IMR-90 (cell line): Measurements from ENCODE around the gene ZNF497. TPM values are rescaled to one million over a fixed set of nuclear protein-coding genes. Genes with fewer than 3 reads are reported as not detected.

Source experiments
- ATAC-seq: fragments of 200-7000 bp; cut with Tn5 transposase; 2 replicates; pipeline ENCODE4 v1.9.1; 2020; ENCODE audit warnings: low read depth, mild to moderate bottlenecking, moderate library complexity
- BruUV-seq: library from RNA; stranded (reverse); fragments of 400-500 nt; replicated peaks from 2 replicates; lab custom pipeline; 2021; lab: Mats Ljungman, UMichigan
- CTCF ChIA-PET: fragments of 300-600 bp; formaldehyde crosslinking; extraction: SDS; loops from one replicate; lab custom pipeline; 2021; ENCODE audit warnings: antibody characterized with exemption; lab: Yijun Ruan, JAX
- POLR2A ChIA-PET: fragments of 300-600 bp; sonication (Branson Sonifier 250); formaldehyde crosslinking; loops from one replicate; lab custom pipeline; 2022; ENCODE audit warnings: antibody characterized with exemption; ENCODE audit not compliant: unreplicated experiment; lab: Charles Lee
- DNase-seq: peaks from one replicate; pipeline ENCODE4 v3.0.0; 2013
- H2AFZ ChIP-seq: replicated peaks from 2 replicates; pipeline ENCODE3; 2013; ENCODE audit warnings: low read length, mild to moderate bottlenecking; ENCODE audit not compliant: poor library complexity
- H2AK5ac ChIP-seq: 2 replicates; pipeline ENCODE4 v1.6.1; 2013; ENCODE audit warnings: low read depth, low read length, inconsistent platforms
- H2AK9ac ChIP-seq: replicated peaks from 2 replicates; pipeline ENCODE3; 2013; ENCODE audit warnings: mild to moderate bottlenecking, low read depth, low read length, moderate library complexity; ENCODE audit not compliant: poor library complexity
- H2BK120ac ChIP-seq: 2 replicates; pipeline ENCODE4 v1.6.1; 2013; ENCODE audit warnings: low read depth, low read length, inconsistent platforms
- H2BK15ac ChIP-seq: 3 replicates; pipeline ENCODE4 v1.6.1; 2013; ENCODE audit warnings: low read depth, low read length, inconsistent platforms
- H2BK20ac ChIP-seq: 2 replicates; pipeline ENCODE4 v1.6.1; 2013; ENCODE audit warnings: low read depth, mild to moderate bottlenecking, inconsistent platforms, low read length, moderate library complexity
- H2BK5ac ChIP-seq: 2 replicates; pipeline ENCODE4 v1.6.1; 2013; ENCODE audit warnings: mild to moderate bottlenecking, low read depth, low read length, inconsistent platforms; ENCODE audit not compliant: poor library complexity, severe bottlenecking
- H3K14ac ChIP-seq: replicated peaks from 2 replicates; pipeline ENCODE4 v1.6.1; 2013; ENCODE audit warnings: low read depth, low read length, inconsistent platforms
- H3K18ac ChIP-seq: 2 replicates; pipeline ENCODE4 v1.6.1; 2013; ENCODE audit warnings: low read depth, low read length, control low read depth
- H3K23ac ChIP-seq: 2 replicates; pipeline ENCODE4 v1.6.1; 2013; ENCODE audit warnings: low read depth, low read length, inconsistent platforms
- H3K27ac ChIP-seq: 2 replicates; pipeline ENCODE4 v1.5.1; 2013; ENCODE audit warnings: mild to moderate bottlenecking, control low read depth, low read length; ENCODE audit not compliant: insufficient read depth
- H3K27me3 ChIP-seq: 2 replicates; pipeline ENCODE4 v1.6.1; 2013; ENCODE audit warnings: low read length; ENCODE audit not compliant: control insufficient read depth, insufficient read depth
- H3K36me3 ChIP-seq: 2 replicates; pipeline ENCODE4 v1.6.1; 2013; ENCODE audit warnings: low read length, mixed read lengths; ENCODE audit not compliant: control insufficient read depth, insufficient read depth
- H3K4ac ChIP-seq: 2 replicates; pipeline ENCODE4 v1.6.1; 2013; ENCODE audit warnings: low read depth, low read length, inconsistent platforms
- H3K4me1 ChIP-seq: 2 replicates; pipeline ENCODE4 v1.6.1; 2013; ENCODE audit warnings: low read length, mixed read lengths; ENCODE audit not compliant: control insufficient read depth, insufficient read depth
- H3K4me2 ChIP-seq: 2 replicates; pipeline ENCODE4 v1.6.1; 2013; ENCODE audit warnings: low read depth, mild to moderate bottlenecking, control low read depth, low read length, moderate library complexity
- H3K4me3 ChIP-seq: 2 replicates; pipeline ENCODE4 v1.5.1; 2013; ENCODE audit warnings: low read depth, mild to moderate bottlenecking, control low read depth, low read length, moderate library complexity; ENCODE audit not compliant: insufficient read depth
- H3K56ac ChIP-seq: 2 replicates; pipeline ENCODE4 v1.6.1; 2013; ENCODE audit warnings: low read length, inconsistent platforms; ENCODE audit not compliant: insufficient read depth; ENCODE audit errors: extremely low read depth
- H3K79me1 ChIP-seq, 2 experiments: 2 replicates each; pipeline ENCODE4 v1.6.1; 2013; ENCODE audit warnings: low read length in 2 of 2, inconsistent platforms in 1 of 2, low read depth in 1 of 2
- H3K9ac ChIP-seq: 2 replicates; pipeline ENCODE4 v1.6.1; 2013; ENCODE audit warnings: low read depth, low read length, control low read depth
- H3K9me1 ChIP-seq: 2 replicates; pipeline ENCODE4 v1.6.1; 2013; ENCODE audit warnings: low read length, inconsistent platforms; ENCODE audit not compliant: insufficient read depth
- H3K9me3 ChIP-seq: 2 replicates; pipeline ENCODE4 v1.6.1; 2013; ENCODE audit warnings: low read length; ENCODE audit not compliant: control insufficient read depth, insufficient read depth
- H4K20me1 ChIP-seq: 2 replicates; pipeline ENCODE4 v1.6.1; 2013; ENCODE audit warnings: low read length, inconsistent platforms; ENCODE audit not compliant: insufficient read depth
- H4K5ac ChIP-seq: 2 replicates; pipeline ENCODE4 v1.6.1; 2013; ENCODE audit warnings: mild to moderate bottlenecking, low read depth, low read length, control low read depth
- H4K8ac ChIP-seq, 2 experiments: 2 replicates each; pipeline ENCODE4 v1.6.1; 2013; ENCODE audit warnings: low read depth in 2 of 2, low read length in 2 of 2, control low read depth in 1 of 2, inconsistent platforms in 1 of 2
- H4K91ac ChIP-seq: 2 replicates; pipeline ENCODE4 v1.6.1; 2013; ENCODE audit warnings: low read depth, low read length, inconsistent platforms; ENCODE audit not compliant: insufficient read depth
- BHLHE40 ChIP-seq: fragments of 150-350 bp; IDR thresholded peaks from 2 replicates; pipeline ENCODE4 v1.6.1; 2016; ENCODE audit warnings: mild to moderate bottlenecking, low read depth, low read length
- CHD1 ChIP-seq: IDR thresholded peaks from 2 replicates; pipeline ENCODE4 v1.6.1; 2012; ENCODE audit warnings: low read depth, low read length, improper control_type of control experiment
- ELK1 ChIP-seq: fragments of 150-350 bp; IDR thresholded peaks from 2 replicates; pipeline ENCODE4 v1.6.1; 2016; ENCODE audit warnings: low read depth, mild to moderate bottlenecking, low read length, moderate library complexity, borderline replicate concordance
- FOS ChIP-seq: fragments of 150-350 bp; IDR thresholded peaks from 2 replicates; pipeline ENCODE4 v1.6.1; 2016; ENCODE audit warnings: low read depth, low read length
- MAFK ChIP-seq: IDR thresholded peaks from 2 replicates; pipeline ENCODE4 v1.6.1; 2012; ENCODE audit warnings: low read depth, low read length, improper control_type of control experiment
- MAZ ChIP-seq: IDR thresholded peaks from 2 replicates; pipeline ENCODE4 v1.6.1; 2012; ENCODE audit warnings: low read depth, mild to moderate bottlenecking, low read length, improper control_type of control experiment, moderate library complexity, borderline replicate concordance
- POLR2A ChIP-seq: IDR thresholded peaks from 2 replicates; pipeline ENCODE4 v1.6.1; 2012; ENCODE audit warnings: mild to moderate bottlenecking, low read depth, low read length
- RAD21 ChIP-seq: IDR thresholded peaks from 2 replicates; pipeline ENCODE4 v1.6.1; 2012; ENCODE audit warnings: low read length, improper control_type of control experiment
- SMC3 ChIP-seq: fragments of 150-350 bp; IDR thresholded peaks from 2 replicates; pipeline ENCODE4 v1.6.1; 2016; ENCODE audit warnings: low read depth, mild to moderate bottlenecking, antibody characterized with exemption, low read length, moderate library complexity
- WGBS, 2 experiments: methylation state at CpG; one replicate each; pipeline versions ENCODE4 v1.1.5 to v1.1.7; 2013; ENCODE audit warnings: missing lambda C conversion rate in 2 of 2; ENCODE audit not compliant: insufficient read length in 1 of 2; ENCODE audit errors: extremely low coverage in 2 of 2; 5-methylcytosine and 5-hydroxymethylcytosine counted together
- dilution Hi-C: fragments of 300-500 bp; cut with HindIII; formaldehyde crosslinking; loops from one replicate; pipeline ENCODE4 v1.14.3; 2018; ENCODE audit warnings: low sequenced_read_pairs; ENCODE audit not compliant: unreplicated experiment
- in situ Hi-C: fragments of 300-500 bp; cut with MboI; formaldehyde crosslinking; loops from 3 replicates; pipeline ENCODE4 v1.14.3; 2019; ENCODE audit warnings: low sequenced_read_pairs, inconsistent platforms, mixed read lengths
- intact Hi-C: fragments of 100-400 bp; cut with micrococcal nuclease; formaldehyde crosslinking; loops from 2 replicates; pipeline ENCODE4 v1.10.0; 2022
- polyA plus RNA-seq, 3 experiments: library from polyadenylated mRNA; depleted of rRNA; stranded (reverse); fragments of >200 nt; gene quantifications; 2 replicates each; pipeline ENCODE4 v1.2.3, GENCODE V29; 2012; ENCODE audit warnings: low replicate concordance in 1 of 3
- total RNA-seq: library from RNA; depleted of rRNA; stranded (reverse); fragments of >200 nt; gene quantifications from 2 replicates; pipeline ENCODE4 v1.2.3, GENCODE V29; 2012
- TF ChIP-seq, protein P1 (sequence below): conservative IDR thresholded peaks from 2 replicates; pipeline ENCODE4 v1.5.1; 2012; ENCODE audit warnings: mild to moderate bottlenecking, low read depth, low read length, improper control_type of control experiment

Gene ZNF497
- total and polyA plus RNA-seq, 2 of the 4 experiments (the other 2 are of a cell fraction), result 0.18 to 0.24 TPM

- in situ Hi-C loops (no loop called here), intact Hi-C loops (no loop called here), dilution Hi-C loops (no loop called here)
- H2BK15ac ChIP-seq, result no peak overlapping the region
- no peaks in the 10 kb centered on the region for H3K27me3 ChIP-seq
- no peak overlapping the region for H2AK5ac ChIP-seq
- H3K4me2 ChIP-seq, result no peak overlapping the region
- BruUV-seq, result no TSS peak
- no peak overlapping the region for H3K9ac ChIP-seq
- no peak overlapping the region for H3K4ac ChIP-seq
- no peak overlapping the region for H2AFZ ChIP-seq
- no peak overlapping the region for H3K56ac ChIP-seq
- no peak overlapping the region for H3K23ac ChIP-seq
- H3K9me3 ChIP-seq, result no peaks in the 10 kb centered on the region
- DNase-seq (no peak), ATAC-seq (no peak)
- H3K18ac ChIP-seq, result no peak overlapping the region
- no peak overlapping the region for H4K91ac ChIP-seq
- no peak overlapping the region for H2AK9ac ChIP-seq
- H2BK5ac ChIP-seq, result no peak overlapping the region
- no peak overlapping the region for H3K4me3 ChIP-seq
- H3K9me1 ChIP-seq, result 0 out of 2 replicates have a peak, but pooled peaks cover 10% of the 10 kb centered on the region
- TF ChIP-seq POLR2A (no peak), SMC3 (no peak), CHD1 (no peak), RAD21 (no peak), BHLHE40 (no peak), ELK1 (no peak), FOS (no peak), MAFK (no peak), MAZ (no peak)
- TF ChIP-seq, protein P1, sequence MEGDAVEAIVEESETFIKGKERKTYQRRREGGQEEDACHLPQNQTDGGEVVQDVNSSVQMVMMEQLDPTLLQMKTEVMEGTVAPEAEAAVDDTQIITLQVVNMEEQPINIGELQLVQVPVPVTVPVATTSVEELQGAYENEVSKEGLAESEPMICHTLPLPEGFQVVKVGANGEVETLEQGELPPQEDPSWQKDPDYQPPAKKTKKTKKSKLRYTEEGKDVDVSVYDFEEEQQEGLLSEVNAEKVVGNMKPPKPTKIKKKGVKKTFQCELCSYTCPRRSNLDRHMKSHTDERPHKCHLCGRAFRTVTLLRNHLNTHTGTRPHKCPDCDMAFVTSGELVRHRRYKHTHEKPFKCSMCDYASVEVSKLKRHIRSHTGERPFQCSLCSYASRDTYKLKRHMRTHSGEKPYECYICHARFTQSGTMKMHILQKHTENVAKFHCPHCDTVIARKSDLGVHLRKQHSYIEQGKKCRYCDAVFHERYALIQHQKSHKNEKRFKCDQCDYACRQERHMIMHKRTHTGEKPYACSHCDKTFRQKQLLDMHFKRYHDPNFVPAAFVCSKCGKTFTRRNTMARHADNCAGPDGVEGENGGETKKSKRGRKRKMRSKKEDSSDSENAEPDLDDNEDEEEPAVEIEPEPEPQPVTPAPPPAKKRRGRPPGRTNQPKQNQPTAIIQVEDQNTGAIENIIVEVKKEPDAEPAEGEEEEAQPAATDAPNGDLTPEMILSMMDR, result no peak
- no peak overlapping the region for H3K14ac ChIP-seq
- H4K8ac ChIP-seq, result no peak overlapping the region
- no peak overlapping the region for H2BK20ac ChIP-seq
- H3K36me3 ChIP-seq, result peaks cover 44% of the 10 kb centered on the region
- ChIA-PET CTCF (no interaction called here), POLR2A (no interaction called here)
- peaks cover 20 to 22% of the 10 kb centered on the region in 2 experiments; a peak in 3 of 4 replicates for H3K79me1 ChIP-seq
- no peaks in the 10 kb centered on the region for H3K4me1 ChIP-seq
- no peak overlapping the region for H3K27ac ChIP-seq
- no CpG with 5 or more reads among the region's 2 CpGs for whole genome bisulfite sequencing, 2 experiments
- no peak overlapping the region for H2BK120ac ChIP-seq
- H4K5ac ChIP-seq, result no peak overlapping the region
- H4K20me1 ChIP-seq, result peaks cover 28% of the 10 kb centered on the region
Observed at GRCh38 chr19:58315580-58315979, 47.0 kb downstream of the ZNF497 start.
